CD4-positive, alpha-beta memory T cell (primary cell): ENCODE data around the gene ZFYVE28. TPM values are rescaled to one million over a fixed set of nuclear protein-coding genes. Genes with fewer than 3 reads are reported as not detected.
A peak's percentile ranks its signal among the peaks of the same experiment; 100 is the strongest.

Experiments used
- CTCF ChIA-PET: fragments of 350-600 bp; sonication (Branson Sonifier 250); formaldehyde crosslinking; loops from one replicate; lab custom pipeline; 2021; ENCODE audit warnings: inconsistent platforms; ENCODE audit not compliant: partially characterized antibody; lab: Charles Lee
- POLR2A ChIA-PET: fragments of 350-600 bp; sonication (Branson Sonifier 250); formaldehyde crosslinking; loops from one replicate; lab custom pipeline; 2021; ENCODE audit not compliant: partially characterized antibody; lab: Charles Lee
- DNase-seq, 5 donors: peaks; one replicate each; pipeline versions ENCODE4 v3.0.0 to v3.0.0-alpha.2; 2020 to 2022; ENCODE audit warnings: mixed read lengths in 1 of 5
- H3K27ac ChIP-seq: one replicate; pipeline ENCODE4 v1.7.0; 2013; ENCODE audit warnings: low read depth, low read length
- H3K27me3 ChIP-seq: 2 replicates; pipeline ENCODE4 v1.7.0; 2013; ENCODE audit warnings: mild to moderate bottlenecking, low read length, moderate library complexity; ENCODE audit not compliant: insufficient read depth
- H3K36me3 ChIP-seq: 2 replicates; pipeline ENCODE4 v1.7.0; 2013; ENCODE audit warnings: mild to moderate bottlenecking, low read length, moderate library complexity; ENCODE audit not compliant: insufficient read depth
- H3K4me1 ChIP-seq: 2 replicates; pipeline ENCODE4 v1.7.0; 2013; ENCODE audit warnings: mild to moderate bottlenecking, low read length, moderate library complexity; ENCODE audit not compliant: insufficient read depth
- H3K4me3 ChIP-seq, 2 donors: one replicate each; pipeline ENCODE4 v1.7.0; 2013; ENCODE audit warnings: low read length in 2 of 2, mild to moderate bottlenecking in 1 of 2
- H3K9me3 ChIP-seq, 2 donors: one replicate each; pipeline ENCODE4 v1.7.0; 2013; ENCODE audit warnings: low read length in 2 of 2, control low read depth in 1 of 2; ENCODE audit not compliant: control insufficient read depth in 1 of 2
- H3K27ac Mint-ChIP-seq, 7 donors: one replicate each; pipeline ENCODE4 v1.8.0; 2020 to 2021; ENCODE audit warnings: mixed read lengths in 7 of 7, mild to moderate bottlenecking in 6 of 7, inconsistent platforms in 3 of 7, moderate library complexity in 3 of 7
- H3K27me3 Mint-ChIP-seq, 2 donors: one replicate each; pipeline ENCODE4 v1.8.0; 2020 to 2021; ENCODE audit warnings: mixed read lengths in 2 of 2
- H3K36me3 Mint-ChIP-seq, 2 donors: one replicate each; pipeline ENCODE4 v1.8.0; 2020 to 2021; ENCODE audit warnings: mixed read lengths in 2 of 2, inconsistent platforms in 1 of 2, mild to moderate bottlenecking in 1 of 2
- H3K4me1 Mint-ChIP-seq, 4 donors: one replicate each; pipeline ENCODE4 v1.8.0; 2020 to 2021; ENCODE audit warnings: mixed read lengths in 4 of 4, mild to moderate bottlenecking in 1 of 4
- H3K4me3 Mint-ChIP-seq, 8 donors: one replicate each; pipeline ENCODE4 v1.8.0; 2020 to 2021; ENCODE audit warnings: mixed read lengths in 8 of 8, mild to moderate bottlenecking in 7 of 8, moderate library complexity in 6 of 8, inconsistent platforms in 3 of 8
- H3K9me3 Mint-ChIP-seq, 8 donors: one replicate each; pipeline ENCODE4 v1.8.0; 2020 to 2021; ENCODE audit warnings: mixed read lengths in 8 of 8, mild to moderate bottlenecking in 5 of 8, inconsistent platforms in 3 of 8, moderate library complexity in 1 of 8
- intact Hi-C: fragments of 100-400 bp; cut with micrococcal nuclease; formaldehyde crosslinking; loops from one replicate; pipeline ENCODE4 v1.15.1; 2023
- polyA plus RNA-seq, 2 donors: library from polyadenylated mRNA; unstranded; fragments of 300-500 nt; fragmentation: Illumina TruSeq; gene quantifications; one replicate each; pipeline ENCODE4 v1.2.3, GENCODE V29; 2021
- total RNA-seq, 2 experiments: library from RNA; stranded (reverse); gene quantifications; one replicate each; pipeline ENCODE4 v1.2.3, GENCODE V29; 2021

The ZFYVE28 gene
- total and polyA plus RNA-seq, 4 experiments from 2014 or later: 13.1 to 31.8 (median 23.8) TPM

DNA sequence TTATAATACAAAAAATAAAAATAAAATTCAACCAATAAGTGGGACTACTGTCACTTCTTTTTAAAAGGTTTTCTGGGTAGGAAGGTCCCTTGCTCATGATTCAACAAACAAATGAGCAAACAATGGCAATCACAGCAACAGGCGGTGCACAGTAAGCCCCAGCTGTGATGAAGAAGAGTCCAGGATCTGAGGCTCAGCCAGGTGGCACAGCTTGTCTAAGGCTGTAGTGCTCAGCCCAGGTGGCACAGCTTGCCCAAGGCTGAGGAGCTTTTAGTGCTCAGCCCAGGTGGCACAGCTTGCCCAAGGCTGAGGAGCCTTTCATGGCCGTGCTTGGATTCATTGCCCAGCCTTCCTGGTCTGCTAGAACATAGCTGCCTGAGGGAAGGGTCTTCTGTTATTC, 75.0 kb downstream of the ZFYVE28 start:
- no peaks in the 10 kb centered on the region for H3K4me1 ChIP-seq
- H3K27ac Mint-ChIP-seq: peak overlapping the region in 1 of 7 donors; percentile 5
- no peaks in the 10 kb centered on the region for H3K9me3 ChIP-seq
- ChIA-PET CTCF (interaction anchor here (0.9 kb wide), 1 partner anchor 123 kb away, joined by 3 read pairs; no protein-coding TSS in a partner anchor), POLR2A (no interaction called here)
- intact Hi-C loops: no loop called here
- no peak overlapping the region for H3K27ac ChIP-seq
- peaks cover 7% of the 10 kb centered on the region for H3K36me3 ChIP-seq
- no peak overlapping the region for H3K4me3 ChIP-seq
- H3K4me1 Mint-ChIP-seq: peaks cover 0 to 15% (median 10%) of the 10 kb centered on the region in 4 donors
- H3K36me3 Mint-ChIP-seq: peaks cover 25 to 26% of the 10 kb centered on the region in 2 donors
- H3K27me3 Mint-ChIP-seq: no peaks in the 10 kb centered on the region
- H3K27me3 ChIP-seq: no peaks in the 10 kb centered on the region
- H3K4me3 Mint-ChIP-seq: no peak overlapping the region
- peaks cover 0 to 10% (median 3%) of the 10 kb centered on the region in 8 donors for H3K9me3 Mint-ChIP-seq
- peak in 1 of 5 donors; percentile 18 for DNase-seq

DNA sequence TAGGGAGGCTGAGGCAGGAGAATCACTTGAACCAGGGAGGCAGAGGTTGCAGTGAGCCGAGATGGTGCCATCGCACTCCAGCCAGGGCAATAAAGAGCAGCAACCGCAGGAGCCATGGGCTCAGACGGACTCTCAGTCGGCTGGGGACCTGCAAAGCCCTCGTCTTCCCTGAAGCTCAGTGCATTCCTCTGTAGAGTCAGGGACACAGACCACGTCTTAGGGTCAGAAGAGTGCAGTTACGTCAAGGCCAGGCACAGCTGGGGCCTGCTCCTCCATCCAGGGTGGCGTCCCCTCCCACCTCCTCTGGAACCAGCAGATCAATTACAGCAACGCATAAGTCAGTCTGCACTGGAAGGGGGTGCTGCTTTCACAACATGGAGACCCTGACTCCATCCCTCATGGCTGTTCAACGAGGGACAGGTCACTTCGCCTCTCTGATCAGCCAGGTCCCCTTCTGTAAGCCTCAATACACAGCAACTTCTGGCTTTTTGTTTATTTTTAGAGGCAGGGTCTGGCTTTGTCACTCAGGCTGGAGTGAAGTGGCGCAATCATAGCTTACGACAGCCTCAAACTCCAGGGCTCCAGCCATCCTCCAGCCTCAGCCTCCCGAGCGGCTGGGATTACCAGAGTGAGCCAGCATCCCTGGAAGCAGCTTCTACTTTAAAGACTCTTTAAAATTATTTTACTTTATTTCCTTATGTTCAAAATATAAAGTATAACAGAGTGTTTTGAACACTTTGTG, 76.4 kb downstream of the ZFYVE28 start:
- Mint-ChIP-seq H3K27me3 (no peaks in the 10 kb centered on the region), H3K4me1 (peaks cover 0 to 8% (median 4%) of the 10 kb centered on the region in 4 donors), H3K4me3 (no peak overlapping the region), H3K27ac (no peak overlapping the region), H3K36me3 (peaks cover 25% of the 10 kb centered on the region in 2 donors), H3K9me3 (peaks cover 0 to 10% (median 2%) of the 10 kb centered on the region in 8 donors)
- POLR2A ChIA-PET: no interaction called here
- H3K27ac ChIP-seq: no peak overlapping the region
- no peaks in the 10 kb centered on the region for H3K27me3 ChIP-seq
- H3K9me3 ChIP-seq: no peaks in the 10 kb centered on the region
- intact Hi-C loops: no loop called here
- CTCF ChIA-PET: no interaction called here
- no peaks in the 10 kb centered on the region for H3K4me1 ChIP-seq
- no peak overlapping the region for H3K4me3 ChIP-seq
- peaks cover 7% of the 10 kb centered on the region for H3K36me3 ChIP-seq
- DNase-seq: no peak

DNA sequence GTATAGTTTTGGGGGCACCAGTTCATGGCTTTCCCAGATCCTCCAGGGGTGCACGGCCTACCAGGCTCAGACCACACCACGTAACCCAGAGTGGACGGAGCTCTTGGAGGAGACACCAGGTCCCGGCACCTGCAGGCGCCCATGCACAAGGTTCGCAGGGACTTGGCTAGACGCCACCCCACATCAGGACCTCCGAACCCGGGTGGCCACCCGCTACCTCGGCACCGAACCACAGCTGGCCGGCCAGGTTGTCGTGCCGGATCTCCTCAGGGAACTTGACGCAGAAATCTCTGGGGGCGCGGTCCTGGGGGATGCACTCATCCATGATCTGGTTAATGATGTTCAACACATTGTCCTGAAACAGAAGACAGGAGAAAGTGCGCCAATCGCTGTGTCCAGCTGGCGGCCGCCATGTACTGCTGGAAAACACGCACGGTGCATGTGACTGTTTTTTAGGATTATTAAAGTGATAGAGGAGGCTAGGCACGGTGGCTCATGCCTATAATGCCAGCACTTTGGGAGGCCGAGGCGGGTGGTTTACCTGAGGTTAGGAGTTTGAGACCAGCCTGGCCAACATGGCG, 77.1 kb downstream of the ZFYVE28 start:
- Mint-ChIP-seq H3K4me3 (no peak overlapping the region), H3K9me3 (peaks cover 0 to 10% (median 2%) of the 10 kb centered on the region in 8 donors), H3K27me3 (no peaks in the 10 kb centered on the region)

DNA sequence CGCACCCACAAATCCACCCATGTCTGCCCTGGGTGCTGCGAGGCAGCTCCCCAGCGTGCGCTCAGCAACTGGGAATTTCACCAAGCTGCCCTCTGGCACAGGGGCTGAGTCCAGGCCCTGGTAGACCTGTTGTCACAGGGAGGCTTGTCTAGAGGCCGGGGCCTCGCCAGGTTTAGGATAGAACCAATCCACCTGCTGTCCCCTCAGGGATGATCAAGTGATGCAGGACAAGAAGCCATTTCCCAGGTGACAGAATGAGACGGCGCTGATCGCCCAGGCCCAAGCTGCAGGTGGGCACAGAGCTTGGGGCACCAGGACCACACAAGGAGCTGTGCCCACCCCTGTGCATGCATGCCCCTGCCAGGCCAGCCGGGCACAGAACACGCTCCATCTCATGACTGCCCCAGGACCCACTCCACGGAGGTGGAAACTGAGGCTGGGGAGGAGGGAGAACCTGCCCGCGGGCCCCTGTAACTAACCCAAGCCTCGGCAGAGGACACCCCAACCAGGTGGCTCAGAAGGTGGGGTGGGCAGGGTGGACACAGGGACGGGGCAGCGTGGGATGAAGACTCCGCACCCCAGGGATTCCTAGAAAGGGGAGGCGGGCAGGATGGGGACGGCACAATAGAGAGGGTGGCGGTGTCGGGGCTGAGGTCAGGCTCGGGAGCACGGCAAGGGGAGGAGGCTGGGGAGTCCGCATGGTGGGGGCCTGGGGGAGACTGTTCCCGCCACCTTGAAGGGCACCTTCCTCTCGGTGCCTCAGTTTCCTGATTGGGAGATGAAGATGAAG, 78.0 kb downstream of the ZFYVE28 start:
- no peak overlapping the region for H3K27ac ChIP-seq
- H3K4me3 ChIP-seq: no peak overlapping the region
- no peaks in the 10 kb centered on the region for H3K27me3 ChIP-seq
- no peak overlapping the region for H3K4me3 Mint-ChIP-seq
- DNase-seq: no peak
- intact Hi-C loops: no loop called here
- peaks cover 0 to 8% (median 4%) of the 10 kb centered on the region in 4 donors for H3K4me1 Mint-ChIP-seq
- CTCF ChIA-PET: no interaction called here
- H3K27me3 Mint-ChIP-seq: no peaks in the 10 kb centered on the region
- H3K36me3 ChIP-seq: peaks cover 7% of the 10 kb centered on the region
- no peaks in the 10 kb centered on the region for H3K9me3 ChIP-seq
- no peak overlapping the region for H3K27ac Mint-ChIP-seq
- H3K4me1 ChIP-seq: no peaks in the 10 kb centered on the region
- H3K9me3 Mint-ChIP-seq: peaks cover 0 to 6% (median 2%) of the 10 kb centered on the region in 8 donors
- POLR2A ChIA-PET: no interaction called here
- peaks cover 26 to 31% of the 10 kb centered on the region in 2 donors for H3K36me3 Mint-ChIP-seq

More for the DNA sequence above, 77.1 kb downstream of the ZFYVE28 start:
- POLR2A ChIA-PET: no interaction called here
- Histone ChIP-seq H3K4me3 (no peak overlapping the region), H3K9me3 (no peaks in the 10 kb centered on the region), H3K27me3 (no peaks in the 10 kb centered on the region), H3K4me1 (no peaks in the 10 kb centered on the region), H3K27ac (no peak overlapping the region), H3K36me3 (peaks cover 7% of the 10 kb centered on the region)
- no peak overlapping the region for H3K27ac Mint-ChIP-seq
- H3K4me1 Mint-ChIP-seq: peaks cover 0 to 8% (median 4%) of the 10 kb centered on the region in 4 donors
- CTCF ChIA-PET: no interaction called here
- intact Hi-C loops: no loop called here
- no peak for DNase-seq
- peaks cover 25 to 26% of the 10 kb centered on the region in 2 donors for H3K36me3 Mint-ChIP-seq

DNA sequence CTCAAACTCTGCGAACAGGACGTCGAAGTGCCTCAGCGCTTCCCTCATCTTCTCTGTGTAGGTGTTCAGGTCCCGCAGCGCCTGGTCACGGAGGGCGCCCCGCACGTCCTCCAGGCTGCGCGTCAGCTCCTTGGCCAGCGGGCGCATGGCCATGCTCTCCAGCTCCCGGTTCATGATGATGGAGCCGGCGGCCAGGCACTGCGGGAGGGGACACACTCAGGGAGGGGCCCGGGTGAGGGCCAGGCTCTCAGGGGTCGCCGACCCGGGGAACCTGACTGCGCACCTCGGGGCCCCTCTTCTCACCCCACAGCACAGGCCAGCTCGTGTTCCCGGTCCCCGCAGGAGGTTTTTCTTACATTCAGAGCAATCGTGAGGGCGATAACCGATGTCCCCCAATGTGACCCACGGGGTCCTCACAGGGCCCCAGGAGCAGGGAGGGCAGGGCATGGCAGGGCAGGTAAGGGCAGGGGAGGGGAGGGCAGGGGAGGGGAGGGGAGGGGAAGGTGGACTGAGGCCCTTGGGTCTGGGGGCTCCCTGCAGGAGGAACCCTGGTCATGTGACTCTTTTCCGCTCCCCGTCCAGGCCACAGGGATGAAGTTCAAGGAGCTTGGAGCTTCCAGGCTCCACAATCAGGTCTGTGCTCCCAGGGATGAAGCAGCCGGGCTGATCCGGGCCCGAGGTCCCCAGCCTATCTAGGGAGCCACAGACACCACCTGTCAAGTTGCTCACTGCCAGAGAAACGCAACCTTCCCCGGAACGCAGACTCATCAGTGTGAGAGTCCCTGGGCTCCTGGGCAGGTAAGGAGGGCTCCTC, 78.8 kb downstream of the ZFYVE28 start:
- intact Hi-C loops: no loop called here
- Mint-ChIP-seq H3K4me1 (peaks cover 0 to 8% (median 4%) of the 10 kb centered on the region in 4 donors), H3K27me3 (no peaks in the 10 kb centered on the region), H3K4me3 (no peak overlapping the region), H3K27ac (no peak overlapping the region), H3K9me3 (no peaks in the 10 kb centered on the region), H3K36me3 (peaks cover 20 to 30% of the 10 kb centered on the region in 2 donors)
- no peak overlapping the region for H3K4me3 ChIP-seq
- peaks cover 7% of the 10 kb centered on the region for H3K36me3 ChIP-seq
- no peaks in the 10 kb centered on the region for H3K4me1 ChIP-seq
- no peaks in the 10 kb centered on the region for H3K27me3 ChIP-seq
- ChIA-PET POLR2A (no interaction called here), CTCF (no interaction called here)
- DNase-seq: no peak
- H3K27ac ChIP-seq: no peak overlapping the region
- H3K9me3 ChIP-seq: no peaks in the 10 kb centered on the region

DNA sequence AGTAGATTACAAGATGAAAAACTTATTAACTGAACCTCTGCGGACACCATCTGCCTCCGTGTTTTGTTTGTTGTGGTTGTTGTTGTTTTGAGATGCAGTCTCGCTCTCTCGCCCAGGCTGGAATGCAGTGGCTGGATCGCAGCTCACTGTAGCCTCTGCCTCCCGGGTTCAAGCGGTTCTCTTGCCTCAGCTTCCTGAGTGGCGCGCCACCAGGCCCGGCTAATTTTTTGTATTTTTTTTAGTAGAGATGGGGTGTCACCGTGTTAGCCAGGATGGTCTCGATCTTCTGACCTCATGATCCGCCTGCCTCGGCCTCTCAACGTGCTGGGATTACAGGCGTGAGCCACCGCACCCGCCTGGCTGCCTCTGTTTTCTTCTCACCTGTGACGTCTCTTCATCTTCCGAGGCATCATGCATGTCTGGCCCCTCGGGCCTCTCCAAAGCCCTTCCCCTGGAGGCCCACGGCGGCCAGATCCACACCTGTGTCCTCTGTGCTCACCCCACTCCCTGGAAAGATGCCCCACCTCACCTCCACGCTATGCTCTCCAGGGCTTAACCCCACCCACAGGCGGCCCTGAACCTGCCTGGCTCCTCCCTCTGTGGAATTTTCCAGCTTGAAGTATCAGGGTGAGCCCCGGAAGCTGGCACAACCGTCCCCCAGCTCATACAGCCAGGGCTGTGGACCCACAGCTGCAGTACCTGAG, 79.5 kb downstream of the ZFYVE28 start:
- CTCF ChIA-PET: no interaction called here
- H3K27ac Mint-ChIP-seq: no peak overlapping the region
- no peak for DNase-seq
- no peaks in the 10 kb centered on the region for H3K9me3 Mint-ChIP-seq
- no peaks in the 10 kb centered on the region for H3K27me3 ChIP-seq
- H3K4me3 ChIP-seq: no peak overlapping the region
- no peaks in the 10 kb centered on the region for H3K27me3 Mint-ChIP-seq
- no peaks in the 10 kb centered on the region for H3K9me3 ChIP-seq
- peaks cover 7% of the 10 kb centered on the region for H3K36me3 ChIP-seq
- no peak overlapping the region for H3K27ac ChIP-seq
- H3K4me1 ChIP-seq: no peaks in the 10 kb centered on the region
- peaks cover 0 to 4% (median 2%) of the 10 kb centered on the region in 4 donors for H3K4me1 Mint-ChIP-seq
- intact Hi-C loops: no loop called here
- H3K4me3 Mint-ChIP-seq: no peak overlapping the region
- H3K36me3 Mint-ChIP-seq: peaks cover 17 to 26% of the 10 kb centered on the region in 2 donors
- POLR2A ChIA-PET: interaction anchor here (1.4 kb wide), 1 partner anchor 19 kb away, joined by 3 read pairs; no protein-coding TSS in a partner anchor
